HG02870 (cell line): ENCODE data around the gene DIS3L2.

Experiments
- ATAC-seq: cut with Tn5 transposase; IDR thresholded peaks from one replicate; pipeline ENCODE4 v1.9.1; 2021; ENCODE audit warnings: mild to moderate bottlenecking, moderate library complexity; ENCODE audit not compliant: unreplicated experiment

DIS3L2 gene

GRCh38 chr2:232340171-232340935 lies 378.8 kb downstream of the DIS3L2 start:
- no peak for ATAC-seq

GRCh38 chr2:232341061-232341738 lies 379.7 kb downstream of the DIS3L2 start:
- ATAC-seq = no peak

DNA sequence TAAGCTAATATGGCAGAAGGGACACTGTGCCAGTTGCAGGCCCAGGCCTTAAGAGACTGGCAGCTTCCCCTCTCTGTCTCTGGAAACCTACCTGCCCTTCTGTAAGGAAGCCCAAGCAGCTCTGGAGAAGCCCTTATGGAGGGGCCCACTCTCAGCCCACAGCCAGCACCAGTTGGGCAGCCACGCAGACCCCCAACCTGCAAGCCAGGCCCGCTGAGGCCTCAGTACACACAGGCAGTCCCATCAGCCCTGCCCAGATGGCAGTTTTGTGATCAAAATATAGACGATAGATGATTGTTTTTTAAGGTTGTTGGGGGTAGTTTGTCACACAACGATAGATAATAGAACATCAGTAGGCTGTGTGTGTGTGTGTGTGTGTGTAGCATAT lies 380.2 kb downstream of the DIS3L2 start:
- no peak for ATAC-seq

- no peak for ATAC-seq
Observed at GRCh38 chr2:232342635-232343565, 381.4 kb downstream of the DIS3L2 start.

DNA sequence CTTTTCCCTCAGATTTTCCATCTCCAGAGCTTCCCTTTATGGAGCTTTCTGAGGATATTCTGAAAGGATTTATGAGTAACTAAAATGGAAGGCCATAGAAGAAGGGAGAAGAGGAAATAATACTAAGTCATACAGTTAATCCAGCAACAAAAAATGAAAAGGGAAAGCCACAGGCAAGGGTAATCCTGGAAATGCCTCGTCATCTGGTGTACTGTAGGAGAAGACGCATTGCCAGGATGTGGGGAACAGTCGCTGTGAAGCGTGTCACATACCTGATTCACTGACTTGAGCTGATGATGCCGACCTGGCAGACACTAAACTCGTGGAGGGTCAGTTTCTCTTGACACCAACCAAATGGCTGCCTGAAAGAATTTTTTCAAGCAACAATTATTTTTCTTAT lies 382.3 kb downstream of the DIS3L2 start:
- no peak for ATAC-seq

GRCh38 chr2:232345251-232345650 lies 383.7 kb downstream of the DIS3L2 start:
- ATAC-seq = no peak

GRCh38 chr2:232347369-232347768 lies 385.9 kb downstream of the DIS3L2 start:
- no peak for ATAC-seq

GRCh38 chr2:232348936-232349335 lies 387.4 kb downstream of the DIS3L2 start:
- no peak for ATAC-seq

- no peak for ATAC-seq
Observed at GRCh38 chr2:232349546-232349945, 388.0 kb downstream of the DIS3L2 start.

DNA sequence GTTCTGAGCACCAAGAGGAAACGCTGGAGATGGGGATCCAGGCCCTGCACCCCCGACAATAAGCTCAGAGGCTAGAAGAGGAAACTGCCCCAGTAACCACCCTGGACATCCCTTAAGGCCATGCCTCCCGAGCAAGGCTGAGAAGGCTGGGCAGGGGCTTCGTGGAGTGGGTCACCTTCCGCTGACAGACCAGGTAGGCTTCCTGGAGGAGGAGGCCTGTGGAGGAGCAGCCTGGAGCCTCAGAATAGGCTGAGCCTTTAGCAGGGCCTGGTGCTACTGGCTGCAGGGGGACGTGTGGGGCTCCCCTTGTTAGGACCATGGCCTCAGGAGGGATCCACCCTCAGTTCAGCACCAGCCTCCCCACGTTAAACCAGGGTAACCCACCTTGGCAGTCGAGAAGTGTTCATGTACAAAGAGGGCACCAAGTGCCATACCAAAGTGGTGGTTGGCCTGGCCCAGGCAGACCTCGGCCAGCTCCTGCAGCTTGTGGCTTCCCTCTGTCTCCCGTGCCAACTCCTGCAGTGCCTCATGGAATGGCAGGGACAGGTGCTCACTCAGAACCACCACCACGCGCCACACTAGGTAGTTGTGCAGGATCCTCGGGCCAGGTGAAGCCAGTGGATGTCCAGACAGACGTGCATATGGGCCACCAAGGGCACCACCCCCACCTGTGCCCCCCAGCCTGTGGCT lies 388.6 kb downstream of the DIS3L2 start:
- no peak for ATAC-seq

GRCh38 chr2:232350804-232351685 lies 389.5 kb downstream of the DIS3L2 start:
- no peak for ATAC-seq

DNA sequence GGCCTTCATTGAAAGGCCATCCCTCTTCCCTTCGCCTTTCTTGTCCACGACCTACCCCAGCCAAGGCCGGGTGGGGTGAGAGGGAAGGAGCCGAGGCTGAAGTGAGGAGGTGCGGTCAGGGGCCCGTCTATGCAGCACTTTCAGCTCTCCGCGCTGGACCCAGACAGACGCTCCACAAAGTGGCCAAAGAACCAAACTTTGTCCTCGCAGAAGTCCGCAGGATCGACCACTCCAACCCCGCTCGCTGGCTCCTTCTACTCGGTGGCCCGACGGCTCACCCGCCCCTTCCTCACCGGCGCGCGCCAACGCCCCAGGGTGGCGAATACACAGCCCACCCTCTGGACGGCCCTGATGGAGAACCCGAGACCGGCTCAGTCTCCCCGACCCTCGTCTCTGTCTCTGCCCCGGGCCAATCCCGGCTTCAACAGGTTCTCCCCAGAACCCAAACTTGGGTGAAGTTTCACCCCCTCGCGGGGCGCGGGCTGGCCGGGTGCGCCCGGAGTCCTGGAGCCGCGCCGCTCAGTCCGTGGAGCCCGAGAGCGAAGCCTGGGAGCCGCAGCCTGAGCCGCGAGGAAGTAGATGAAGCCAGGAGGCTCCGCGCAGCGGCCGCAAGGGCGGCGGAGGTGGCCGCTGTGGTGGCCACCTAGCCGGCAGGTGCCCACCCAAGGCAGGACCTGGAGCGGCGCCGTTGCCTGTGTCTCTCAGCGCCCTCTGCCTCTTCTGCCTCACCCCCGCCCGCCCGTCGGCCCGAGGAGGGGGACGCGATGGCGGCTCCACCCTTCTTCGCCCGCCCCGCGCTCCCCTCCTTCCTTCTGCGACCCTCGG lies 390.4 kb downstream of the DIS3L2 start:
- no peak for ATAC-seq

GRCh38 chr2:232352511-232353091 lies 391.1 kb downstream of the DIS3L2 start:
- ATAC-seq = no peak

- no peak for ATAC-seq
Observed at GRCh38 chr2:232353096-232353495, 391.6 kb downstream of the DIS3L2 start.

GRCh38 chr2:232353660-232354059 lies 392.1 kb downstream of the DIS3L2 start:
- ATAC-seq = no peak

DNA sequence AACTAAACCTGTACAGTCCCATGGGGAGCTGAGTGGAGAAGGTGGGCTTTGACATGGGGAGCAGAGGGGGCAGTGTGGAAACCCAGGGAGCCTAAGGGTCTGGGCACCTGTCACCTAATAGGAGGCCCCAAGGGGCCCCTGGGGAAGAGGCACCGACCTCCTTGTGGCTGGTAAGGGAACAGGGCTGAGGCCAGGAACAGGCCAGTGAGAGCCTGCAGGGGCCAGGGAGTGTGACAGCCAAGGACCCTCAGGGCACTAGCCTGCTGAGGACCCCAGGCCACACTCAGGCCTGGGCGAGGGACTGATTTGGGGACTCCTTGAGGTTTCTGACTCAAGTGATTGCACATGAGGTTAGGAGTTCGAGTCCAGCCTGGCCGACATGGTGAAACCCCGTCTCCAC lies 392.6 kb downstream of the DIS3L2 start:
- ATAC-seq = no peak

- no peak for ATAC-seq
Observed at GRCh38 chr2:232361646-232362045, 400.1 kb downstream of the DIS3L2 start.

DNA sequence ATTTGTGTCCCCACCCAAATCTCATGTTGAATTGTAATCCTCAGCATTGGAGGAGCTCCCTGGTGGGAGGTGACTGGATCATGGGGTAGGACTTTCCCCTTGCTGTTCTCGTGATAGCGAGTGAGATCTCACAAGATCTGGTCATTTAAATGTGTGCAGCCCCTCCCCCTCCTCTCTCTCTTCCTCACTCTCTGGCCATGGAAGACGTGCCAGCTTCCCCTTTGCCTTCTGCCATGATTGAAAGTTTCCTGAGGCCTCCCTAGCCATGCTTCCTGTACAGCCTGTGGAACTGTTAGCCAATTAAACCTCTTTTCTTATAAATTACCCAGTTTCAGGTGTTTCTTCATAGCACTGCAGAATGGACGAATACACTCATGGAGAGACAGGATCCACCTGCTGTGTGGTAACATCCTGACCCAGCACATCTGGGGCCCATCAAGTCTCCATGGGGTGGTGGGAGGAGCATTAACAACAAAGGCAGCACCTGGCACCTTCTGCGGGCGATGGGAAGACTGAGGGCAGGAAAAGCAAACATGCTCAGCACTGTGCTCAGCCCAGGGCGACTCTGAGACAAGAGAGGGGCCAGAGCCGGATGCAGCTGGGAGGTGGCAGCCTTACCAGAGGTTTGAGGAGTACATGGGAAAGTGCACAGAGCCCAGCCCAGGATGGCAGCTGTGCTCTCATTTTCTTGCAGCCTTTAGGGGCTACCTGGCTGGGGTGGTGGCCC lies 400.8 kb downstream of the DIS3L2 start:
- no peak for ATAC-seq
